BLaER1 treated with 17β-estradiol and CSF1 and Interleukin-3, amounts not matched to agents 10 nM and 100 nM (cell line): ENCODE data around the gene LHFPL2.

Experiments
- H3K27ac ChIP-seq, 11 experiments: shearing (Covaris generic); formaldehyde crosslinking; 2 replicates each; pipeline ENCODE4 v1.8.1; 2022
- H3K27me3 ChIP-seq, 11 experiments: shearing (Covaris generic); formaldehyde crosslinking; 2 replicates each; pipeline ENCODE4 v1.8.1; 2022
- H3K36me3 ChIP-seq, 11 experiments: shearing (Covaris generic); formaldehyde crosslinking; 2 replicates each; pipeline ENCODE4 v1.8.1; 2022
- H3K4me1 ChIP-seq, 10 experiments: shearing (Covaris generic); formaldehyde crosslinking; 2 replicates each; pipeline ENCODE4 v1.8.1; 2022
- H3K4me2 ChIP-seq, 11 experiments: shearing (Covaris generic); formaldehyde crosslinking; 2 replicates each; pipeline ENCODE4 v1.8.1; 2022
- H3K4me3 ChIP-seq, 10 experiments: shearing (Covaris generic); formaldehyde crosslinking; 2 replicates each; pipeline ENCODE4 v1.8.1; 2022
- H3K9ac ChIP-seq, 11 experiments: shearing (Covaris generic); formaldehyde crosslinking; 2 replicates each; pipeline ENCODE4 v1.8.1; 2022
- H3K9me3 ChIP-seq, 11 experiments: shearing (Covaris generic); formaldehyde crosslinking; replicated peaks in 1 of 11; 2 replicates each; pipeline ENCODE4 v1.8.1; 2022
- H4K20me1 ChIP-seq, 11 experiments: shearing (Covaris generic); formaldehyde crosslinking; 2 replicates each; pipeline ENCODE4 v1.8.1; 2022
- Cebpa-rat ChIP-seq, 11 experiments: shearing (Covaris generic); IDR thresholded peaks; 2 replicates each; pipeline ENCODE4 v1.8.1; 2022

Gene LHFPL2

GRCh38 chr5:78509884-78510769 is 138.4 kb downstream of the LHFPL2 start:
- Histone ChIP-seq H3K4me1 (peaks cover 34 to 71% (median 42%) of the 10 kb centered on the region in 10 experiments), H3K4me2 (peak overlapping the region; percentile 83 to 99 (median 93)), H3K36me3 (peaks cover 0 to 65% (median 0%) of the 10 kb centered on the region in 11 experiments; a peak in 8 of 22 replicates), H3K4me3 (peak overlapping the region; percentile 52 to 77 (median 64)), H4K20me1 (peaks cover 0 to 53% (median 0%) of the 10 kb centered on the region in 11 experiments; a peak in 7 of 22 replicates), H3K9ac (peak overlapping the region; percentile 36 to 86 (median 64)), H3K9me3 (peaks cover 0 to 23% (median 11%) of the 10 kb centered on the region in 11 experiments; a peak in 12 of 22 replicates), H3K27me3 (peaks cover 0 to 57% (median 45%) of the 10 kb centered on the region in 11 experiments; a peak in 19 of 22 replicates), H3K27ac (peak overlapping the region in 9 of 11 experiments; percentile 8 to 78 (median 46); a peak in 13 of 22 replicates)
- no peak for TF ChIP-seq Cebpa-rat (IDR thresholded peaks at IDR 0.05)

- peak overlapping the region in 6 of 11 experiments; percentile 24 to 78 (median 61); a peak in 10 of 22 replicates for H3K27ac ChIP-seq
- H3K4me3 ChIP-seq = peak overlapping the region; percentile 52 to 77 (median 64)
- H3K36me3 ChIP-seq = peaks cover 0 to 66% (median 0%) of the 10 kb centered on the region in 11 experiments; a peak in 8 of 22 replicates
- no peak for TF ChIP-seq Cebpa-rat (IDR thresholded peaks at IDR 0.05)
- peak overlapping the region; percentile 83 to 99 (median 93) for H3K4me2 ChIP-seq
- H4K20me1 ChIP-seq = peaks cover 0 to 61% (median 0%) of the 10 kb centered on the region in 11 experiments; a peak in 7 of 22 replicates
- peaks cover 40 to 79% (median 49%) of the 10 kb centered on the region in 10 experiments for H3K4me1 ChIP-seq
- H3K9ac ChIP-seq = peak overlapping the region; percentile 36 to 86 (median 64)
- H3K9me3 ChIP-seq = peaks cover 0 to 15% (median 11%) of the 10 kb centered on the region in 11 experiments; a peak in 12 of 22 replicates
- H3K27me3 ChIP-seq = peaks cover 0 to 57% (median 45%) of the 10 kb centered on the region in 11 experiments; a peak in 19 of 22 replicates
Measured at GRCh38 chr5:78509145-78509865, 139.3 kb downstream of the LHFPL2 start.

GRCh38 chr5:78508186-78508765 is 140.3 kb downstream of the LHFPL2 start:
- Histone ChIP-seq H3K36me3 (peaks cover 0 to 66% (median 0%) of the 10 kb centered on the region in 11 experiments; a peak in 7 of 22 replicates), H4K20me1 (peaks cover 0 to 71% (median 0%) of the 10 kb centered on the region in 11 experiments; a peak in 8 of 22 replicates), H3K27ac (peak overlapping the region in 2 of 11 experiments; percentile 75 to 78; a peak in 4 of 22 replicates), H3K9ac (peak overlapping the region in 4 of 11 experiments; percentile 1 to 86 (median 79); a peak in 6 of 22 replicates), H3K4me1 (peaks cover 40 to 85% (median 49%) of the 10 kb centered on the region in 10 experiments), H3K4me2 (peak overlapping the region in 6 of 11 experiments; percentile 13 to 98 (median 86); a peak in 11 of 22 replicates), H3K27me3 (peaks cover 0 to 57% (median 45%) of the 10 kb centered on the region in 11 experiments; a peak in 19 of 22 replicates), H3K4me3 (peak overlapping the region in 6 of 10 experiments; percentile 63 to 77 (median 72); a peak in 11 of 20 replicates), H3K9me3 (peaks cover 0 to 4% (median under 1%) of the 10 kb centered on the region in 11 experiments; a peak in 11 of 22 replicates)
- no peak for TF ChIP-seq Cebpa-rat (IDR thresholded peaks at IDR 0.05)

GRCh38 chr5:78507531-78507930 is 141.0 kb downstream of the LHFPL2 start:
- peak overlapping the region in 5 of 11 experiments; percentile 83 to 98 (median 86); a peak in 8 of 22 replicates for H3K4me2 ChIP-seq
- peaks cover 0 to 79% (median 0%) of the 10 kb centered on the region in 11 experiments; a peak in 8 of 22 replicates for H4K20me1 ChIP-seq
- H3K36me3 ChIP-seq = peaks cover 0 to 70% (median 0%) of the 10 kb centered on the region in 11 experiments; a peak in 7 of 22 replicates
- H3K4me3 ChIP-seq = peak overlapping the region in 4 of 10 experiments; percentile 70 to 77 (median 74); a peak in 8 of 20 replicates
- peaks cover 0 to 57% (median 45%) of the 10 kb centered on the region in 11 experiments; a peak in 19 of 22 replicates for H3K27me3 ChIP-seq
- TF ChIP-seq Cebpa-rat (IDR thresholded peaks at IDR 0.05) = no peak
- H3K9me3 ChIP-seq = no peaks in the 10 kb centered on the region
- H3K27ac ChIP-seq = peak overlapping the region in 2 of 11 experiments; percentile 75 to 78; a peak in 2 of 22 replicates
- peak overlapping the region in 3 of 11 experiments; percentile 73 to 86 (median 85); a peak in 6 of 22 replicates for H3K9ac ChIP-seq
- peaks cover 45 to 85% (median 54%) of the 10 kb centered on the region in 10 experiments for H3K4me1 ChIP-seq

GRCh38 chr5:78506261-78507024 is 142.1 kb downstream of the LHFPL2 start:
- H3K4me3 ChIP-seq = peak overlapping the region in 4 of 10 experiments; percentile 70 to 77 (median 74); a peak in 6 of 20 replicates
- no peak for TF ChIP-seq Cebpa-rat (IDR thresholded peaks at IDR 0.05)
- no peak overlapping the region for H3K27ac ChIP-seq
- H3K4me2 ChIP-seq = peak overlapping the region in 4 of 11 experiments; percentile 83 to 95 (median 86); a peak in 9 of 22 replicates
- peaks cover 49 to 85% (median 57%) of the 10 kb centered on the region in 10 experiments for H3K4me1 ChIP-seq
- peaks cover 0 to 50% (median 43%) of the 10 kb centered on the region in 11 experiments; a peak in 19 of 22 replicates for H3K27me3 ChIP-seq
- peaks cover 0 to 90% (median 0%) of the 10 kb centered on the region in 11 experiments; a peak in 8 of 22 replicates for H4K20me1 ChIP-seq
- H3K36me3 ChIP-seq = peaks cover 0 to 72% (median 0%) of the 10 kb centered on the region in 11 experiments; a peak in 7 of 22 replicates
- no peaks in the 10 kb centered on the region for H3K9me3 ChIP-seq
- H3K9ac ChIP-seq = peak overlapping the region in 3 of 11 experiments; percentile 23 to 86 (median 85); a peak in 5 of 22 replicates

GRCh38 chr5:78505860-78506259 is 142.7 kb downstream of the LHFPL2 start:
- H3K4me3 ChIP-seq = peak overlapping the region in 3 of 10 experiments; percentile 70 to 77 (median 73); a peak in 3 of 20 replicates
- no peaks in the 10 kb centered on the region for H3K9me3 ChIP-seq
- peak overlapping the region in 2 of 11 experiments; percentile 56 to 86; a peak in 3 of 22 replicates for H3K9ac ChIP-seq
- peak overlapping the region in 9 of 11 experiments; percentile 39 to 95 (median 50); a peak in 12 of 22 replicates for H3K4me2 ChIP-seq
- peaks cover 0 to 95% (median 0%) of the 10 kb centered on the region in 11 experiments; a peak in 8 of 22 replicates for H4K20me1 ChIP-seq
- peaks cover 0 to 44% (median 37%) of the 10 kb centered on the region in 11 experiments; a peak in 19 of 22 replicates for H3K27me3 ChIP-seq
- peaks cover 0 to 78% (median 0%) of the 10 kb centered on the region in 11 experiments; a peak in 7 of 22 replicates for H3K36me3 ChIP-seq
- H3K27ac ChIP-seq = no peak overlapping the region
- H3K4me1 ChIP-seq = peaks cover 49 to 85% (median 56%) of the 10 kb centered on the region in 10 experiments
- no peak for TF ChIP-seq Cebpa-rat (IDR thresholded peaks at IDR 0.05)
